ENCODE measurements around the gene ZNF526. TPM values are rescaled to one million over a fixed set of nuclear protein-coding genes. Genes with fewer than 3 reads are reported as not detected.
A peak's percentile ranks its signal among the peaks of the same experiment; 100 is the strongest.

Gene ZNF526
- polyA plus RNA-seq, 3 donors = 0.96 to 3.4 (median 1.3) TPM

- H3K4me1 Mint-ChIP-seq = peaks cover 45% of the 10 kb centered on the region
- no peak overlapping the region for H3K9ac ChIP-seq (ENCODE audit: insufficient read depth, low read length, poor library complexity, severe bottlenecking)
Measured at GRCh38 chr19:42191330-42191729, 28.8 kb upstream of the ZNF526 start.

GRCh38 chr19:42191855-42192254 lies 28.3 kb upstream of the ZNF526 start:
- Histone ChIP-seq H3K9ac (ENCODE audit: insufficient read depth, low read length, poor library complexity, severe bottlenecking) (no peak overlapping the region), H3K4me1 (ENCODE audit: control insufficient read depth in 1 of 2, insufficient read depth in 2 of 2, low read length in 2 of 2) (peaks cover 24 to 36% of the 10 kb centered on the region in 2 donors), H3K4me2 (replicated peaks; ENCODE audit: extremely low read depth, low read length, poor library complexity, severe bottlenecking) (no peak overlapping the region), H3K79me2 (ENCODE audit: insufficient read depth, low read length) (no peaks in the 10 kb centered on the region), H3K27me3 (ENCODE audit: control insufficient read depth in 2 of 2, insufficient read depth in 2 of 2, low read length in 2 of 2) (no peaks in the 10 kb centered on the region), H4K20me1 (ENCODE audit: insufficient read depth, low read length) (no peaks in the 10 kb centered on the region), H3K9me3 (replicated peaks in 1 of 2; ENCODE audit: control insufficient read depth in 1 of 2, insufficient read depth in 1 of 2, low read length in 2 of 2) (peaks cover 0 to 7% of the 10 kb centered on the region in 2 donors), H2AFZ (ENCODE audit: insufficient read depth, low read depth, low read length, poor library complexity, severe bottlenecking) (no peak overlapping the region), H3K4me3 (replicated peaks in 1 of 3; ENCODE audit: low read depth in 2 of 3, low read length in 3 of 3) (no peak overlapping the region), H3K27ac (ENCODE audit: low read depth in 1 of 2, low read length in 2 of 2) (no peak overlapping the region), H3K36me3 (replicated peaks in 1 of 2; ENCODE audit: control insufficient read depth in 1 of 2, insufficient read depth in 2 of 2, low read length in 2 of 2) (no peaks in the 10 kb centered on the region)
- Mint-ChIP-seq H3K36me3 (peaks cover 13% of the 10 kb centered on the region in 2 donors), H3K4me3 (peak overlapping the region in 1 of 2 donors; percentile 17), H3K27me3 (ENCODE audit: low read depth in 3 of 3) (peaks cover 3 to 7% (median 4%) of the 10 kb centered on the region in 3 donors), H3K9me3 (peaks cover 3 to 20% (median 12%) of the 10 kb centered on the region in 7 donors), H3K4me1 (peaks cover 45% of the 10 kb centered on the region), H3K27ac (peak overlapping the region in 3 of 7 donors; percentile 0 to 85 (median 63))
- DNase-seq = peak; percentile 64 to 88 (median 86)
- TF ChIP-seq CTCF (IDR thresholded peaks at IDR 0.05) = no peak
- 86% methylated on average over 1 of the region's 3 CpGs for WGBS (ENCODE audit: insufficient coverage)
- intact Hi-C loops (cut with micrococcal nuclease) = loop anchor here (1.0 to 10.0 kb wide), 2 partner anchors 9 to 93 kb away; no protein-coding TSS in a partner anchor

More at GRCh38 chr19:42191330-42191729, 28.8 kb upstream of the ZNF526 start:
- Mint-ChIP-seq H3K27me3 (ENCODE audit: low read depth in 3 of 3) (peaks cover 3 to 7% (median 4%) of the 10 kb centered on the region in 3 donors), H3K9me3 (peaks cover 3 to 20% (median 11%) of the 10 kb centered on the region in 7 donors), H3K4me3 (no peak overlapping the region), H3K36me3 (peaks cover 8 to 9% of the 10 kb centered on the region in 2 donors), H3K27ac (peak overlapping the region in 3 of 7 donors; percentile 26 to 60 (median 30))
- H3K36me3 ChIP-seq (replicated peaks in 1 of 2; ENCODE audit: control insufficient read depth in 1 of 2, insufficient read depth in 2 of 2, low read length in 2 of 2) = no peaks in the 10 kb centered on the region
- TF ChIP-seq CTCF (IDR thresholded peaks at IDR 0.05) = no peak
- H3K4me3 ChIP-seq (replicated peaks in 1 of 3; ENCODE audit: low read depth in 2 of 3, low read length in 3 of 3) = no peak overlapping the region
- WGBS (ENCODE audit: insufficient coverage) = 89% methylated on average over 1 of the region's 1 CpG
- no peaks in the 10 kb centered on the region for H3K27me3 ChIP-seq (ENCODE audit: control insufficient read depth in 2 of 2, insufficient read depth in 2 of 2, low read length in 2 of 2)
- H2AFZ ChIP-seq (ENCODE audit: insufficient read depth, low read depth, low read length, poor library complexity, severe bottlenecking) = no peak overlapping the region
- no peaks in the 10 kb centered on the region for H3K79me2 ChIP-seq (ENCODE audit: insufficient read depth, low read length)
- H3K4me2 ChIP-seq (replicated peaks; ENCODE audit: extremely low read depth, low read length, poor library complexity, severe bottlenecking) = no peak overlapping the region
- peaks cover 0 to 7% of the 10 kb centered on the region in 2 donors for H3K9me3 ChIP-seq (replicated peaks in 1 of 2; ENCODE audit: control insufficient read depth in 1 of 2, insufficient read depth in 1 of 2, low read length in 2 of 2)
- no peak overlapping the region for H3K27ac ChIP-seq (ENCODE audit: low read depth in 1 of 2, low read length in 2 of 2)
- H4K20me1 ChIP-seq (ENCODE audit: insufficient read depth, low read length) = no peaks in the 10 kb centered on the region
- DNase-seq = no peak
- intact Hi-C loops (cut with micrococcal nuclease) = loop anchor here in 1 of 2 donors (10.0 kb wide), 1 partner anchor 93 kb away; no protein-coding TSS in a partner anchor
- peaks cover 23 to 36% of the 10 kb centered on the region in 2 donors for H3K4me1 ChIP-seq (ENCODE audit: control insufficient read depth in 1 of 2, insufficient read depth in 2 of 2, low read length in 2 of 2)
